ENCODE measurements around the gene NCF4. TPM values are rescaled to one million over a fixed set of nuclear protein-coding genes. Genes with fewer than 3 reads are reported as not detected.

The NCF4 gene
- total and polyA plus RNA-seq, 9 of the 15 experiments (the other 6 are each of a cell fraction or from before 2014, with no cell fraction given), result 0.04 to 0.95 (median 0.33) TPM

DNA sequence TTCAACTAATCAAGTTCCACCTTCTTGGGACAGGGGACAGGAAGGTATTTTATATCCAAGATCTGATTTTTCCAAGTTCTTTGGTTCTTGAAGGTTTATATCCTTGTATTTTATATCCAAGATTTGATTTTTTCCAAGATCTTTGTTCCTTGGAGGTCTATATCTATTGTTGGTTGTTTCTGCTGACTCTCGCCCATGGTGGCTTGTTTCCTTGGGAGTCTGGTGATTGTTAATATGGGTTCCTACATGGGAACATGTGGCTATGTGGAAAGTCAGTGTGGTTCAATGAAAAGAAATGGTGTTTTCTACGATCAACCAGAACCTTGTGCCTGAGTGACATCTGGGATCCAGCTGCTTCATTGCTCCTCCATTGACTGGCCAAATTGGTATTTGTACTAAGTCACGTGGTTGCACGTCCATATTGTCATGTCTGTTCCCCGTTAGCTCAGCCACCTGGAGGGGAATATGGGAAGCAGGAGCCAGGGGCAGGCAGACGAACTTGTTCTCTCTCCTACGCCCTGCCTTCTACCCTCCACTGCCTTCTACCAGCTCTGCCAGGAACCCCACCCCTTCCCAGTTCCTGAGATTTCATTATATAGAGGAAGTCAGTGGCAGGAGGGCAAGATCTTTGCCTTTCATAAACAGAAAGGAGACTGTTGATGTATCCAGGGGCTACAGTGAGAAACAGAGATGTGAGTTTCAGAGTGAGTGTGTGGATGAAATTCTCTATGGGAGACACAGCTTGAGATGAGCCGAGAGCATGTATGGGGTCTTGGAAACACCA lies 41.5 kb downstream of the NCF4 start:
- Histone ChIP-seq H3K36me3 (ENCODE audit: control insufficient read depth, insufficient read depth, low read length) (no peaks in the 10 kb centered on the region), H3K4me3 (no peak overlapping the region), H2AFZ (ENCODE audit: low read depth, low read length) (no peak overlapping the region), H3K4me1 (replicated peaks in 1 of 2; ENCODE audit: control insufficient read depth in 2 of 2, insufficient read depth in 2 of 2, low read length in 2 of 2) (peaks cover 0 to 5% of the 10 kb centered on the region in 2 experiments; a peak in 1 of 5 replicates), H3K9me1 (ENCODE audit: control insufficient read depth, insufficient read depth, low read length) (no peaks in the 10 kb centered on the region), H4K20me1 (replicated peaks; ENCODE audit: control insufficient read depth, insufficient read depth, low read length) (no peaks in the 10 kb centered on the region), H3K27me3 (ENCODE audit: control insufficient read depth in 2 of 2, insufficient read depth in 2 of 2, low read length in 2 of 2) (peaks cover 0 to 13% of the 10 kb centered on the region in 2 experiments; a peak in 2 of 5 replicates), H3K27ac (ENCODE audit: extremely low read depth, low read depth, low read length) (no peak overlapping the region), H3K9me3 (replicated peaks; ENCODE audit: control insufficient read depth, insufficient read depth, low read depth, low read length) (no peaks in the 10 kb centered on the region), H3K9ac (ENCODE audit: insufficient read depth in 1 of 2, low read depth in 2 of 2, low read length in 2 of 2) (no peak overlapping the region), H3K79me2 (ENCODE audit: control insufficient read depth, insufficient read depth, low read length) (no peaks in the 10 kb centered on the region), H3K4me2 (ENCODE audit: insufficient read depth, low read length) (no peak overlapping the region)
- ChIA-PET CTCF (ENCODE audit: low intra/inter-chr PET ratio) (no interaction called here), POLR2A (interaction anchor here (0.6 kb wide), 2 partner anchors 42 to 70 kb away, joined by 3 to 4 read pairs; no protein-coding TSS in a partner anchor)
- DNase-seq (ENCODE audit: extremely low read depth in 1 of 4, low spot score in 3 of 4) (no peak), FAIRE-seq (no peak), ATAC-seq (no peak)
- in situ Hi-C loops (cut with MboI), result no loop called here
- TF ChIP-seq ZNF41 (CRISPR knock-in tag; conservative IDR thresholded peaks at IDR 0.05) (peak; percentile 99), GATAD2A (IDR thresholded peaks at IDR 0.05) (no peak)
- intact Hi-C loops (cut with micrococcal nuclease), result no loop called here
- WGBS (ENCODE audit: insufficient coverage, low coverage, missing lambda C conversion rate), result 14% methylated on average over 8 of the region's 8 CpGs
- no TSS peak for BruUV-seq (replicated peaks)

- BruUV-seq (replicated peaks), result no TSS peak
Measured at GRCh38 chr22:36904260-36904880, 43.6 kb downstream of the NCF4 start.

More at GRCh38 chr22:36904260-36904880, 43.6 kb downstream of the NCF4 start:
- Histone ChIP-seq H3K9me3 (replicated peaks; ENCODE audit: control insufficient read depth, insufficient read depth, low read depth, low read length) (no peaks in the 10 kb centered on the region), H3K4me2 (ENCODE audit: insufficient read depth, low read length) (no peak overlapping the region), H3K36me3 (ENCODE audit: control insufficient read depth, insufficient read depth, low read length) (no peaks in the 10 kb centered on the region), H3K79me2 (ENCODE audit: control insufficient read depth, insufficient read depth, low read length) (no peaks in the 10 kb centered on the region), H3K27ac (ENCODE audit: extremely low read depth, low read depth, low read length) (no peak overlapping the region), H3K27me3 (ENCODE audit: control insufficient read depth in 2 of 2, insufficient read depth in 2 of 2, low read length in 2 of 2) (peaks cover 0 to 7% of the 10 kb centered on the region in 2 experiments; a peak in 2 of 5 replicates), H4K20me1 (replicated peaks; ENCODE audit: control insufficient read depth, insufficient read depth, low read length) (no peaks in the 10 kb centered on the region), H3K9me1 (ENCODE audit: control insufficient read depth, insufficient read depth, low read length) (no peaks in the 10 kb centered on the region), H3K9ac (ENCODE audit: insufficient read depth in 1 of 2, low read depth in 2 of 2, low read length in 2 of 2) (no peak overlapping the region), H3K4me3 (no peak overlapping the region), H2AFZ (ENCODE audit: low read depth, low read length) (no peak overlapping the region), H3K4me1 (replicated peaks in 1 of 2; ENCODE audit: control insufficient read depth in 2 of 2, insufficient read depth in 2 of 2, low read length in 2 of 2) (peaks cover 0 to 5% of the 10 kb centered on the region in 2 experiments; a peak in 1 of 5 replicates)
- DNase-seq (ENCODE audit: extremely low read depth in 1 of 4, low spot score in 3 of 4), result no peak
- ChIA-PET CTCF (ENCODE audit: low intra/inter-chr PET ratio) (no interaction called here), POLR2A (no interaction called here)
- intact Hi-C loops (cut with micrococcal nuclease) (no loop called here), in situ Hi-C loops (cut with MboI) (no loop called here)
- TF ChIP-seq CHD4 (IDR thresholded peaks at IDR 0.05; ENCODE audit: insufficient read depth, insufficient replicate concordance, low read depth, low read length, poor library complexity, severe bottlenecking) (peak; percentile 48), CTCF (IDR thresholded peaks at IDR 0.05 in 2 of 3, conservative IDR thresholded peaks at IDR 0.05 in 1 of 3; ENCODE audit: insufficient read depth in 2 of 3, low read depth in 1 of 3, low read length in 3 of 3) (0 out of 6 replicates have a peak, but pooled peaks of 1 of the 3 experiments have one; percentile 14)
- TF ChIP-seq, protein P1, sequence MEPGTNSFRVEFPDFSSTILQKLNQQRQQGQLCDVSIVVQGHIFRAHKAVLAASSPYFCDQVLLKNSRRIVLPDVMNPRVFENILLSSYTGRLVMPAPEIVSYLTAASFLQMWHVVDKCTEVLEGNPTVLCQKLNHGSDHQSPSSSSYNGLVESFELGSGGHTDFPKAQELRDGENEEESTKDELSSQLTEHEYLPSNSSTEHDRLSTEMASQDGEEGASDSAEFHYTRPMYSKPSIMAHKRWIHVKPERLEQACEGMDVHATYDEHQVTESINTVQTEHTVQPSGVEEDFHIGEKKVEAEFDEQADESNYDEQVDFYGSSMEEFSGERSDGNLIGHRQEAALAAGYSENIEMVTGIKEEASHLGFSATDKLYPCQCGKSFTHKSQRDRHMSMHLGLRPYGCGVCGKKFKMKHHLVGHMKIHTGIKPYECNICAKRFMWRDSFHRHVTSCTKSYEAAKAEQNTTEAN (CRISPR knock-in tag; IDR thresholded peaks at IDR 0.05), result no peak
- WGBS (ENCODE audit: insufficient coverage, low coverage, missing lambda C conversion rate), result 1% methylated on average over 6 of the region's 6 CpGs
- ATAC-seq, result no peak
- no peak for FAIRE-seq

Data from K562 (cell line).